GM18858 (cell line): ENCODE results near the gene ERP27.

ENCODE experiments used
- ATAC-seq: cut with Tn5 transposase; IDR thresholded peaks from one replicate; pipeline ENCODE4 v1.9.1; 2021; ENCODE audit not compliant: unreplicated experiment

ERP27 gene

GRCh38 chr12:14937014-14937413, 1.3 kb downstream of the ERP27 start:
- ATAC-seq = no peak

- no peak for ATAC-seq
Observed at GRCh38 chr12:14936224-14936861, 2.0 kb downstream of the ERP27 start.

GRCh38 chr12:14935031-14935430, 3.3 kb downstream of the ERP27 start:
- ATAC-seq = no peak

GRCh38 chr12:14934511-14934910, 3.8 kb downstream of the ERP27 start:
- ATAC-seq = no peak

- no peak for ATAC-seq
Observed at GRCh38 chr12:14931791-14932560, 6.4 kb downstream of the ERP27 start.

- ATAC-seq = no peak
Observed at GRCh38 chr12:14931359-14931758, 7.0 kb downstream of the ERP27 start.

- no peak for ATAC-seq
Observed at GRCh38 chr12:14930299-14930698, 8.0 kb downstream of the ERP27 start.

- ATAC-seq = no peak
Observed at GRCh38 chr12:14928931-14929330, 9.4 kb downstream of the ERP27 start.

- ATAC-seq = peak; percentile 62
Observed at GRCh38 chr12:14927267-14927666, 11.1 kb downstream of the ERP27 start.

- no peak for ATAC-seq
Observed at GRCh38 chr12:14924541-14924940, 13.8 kb downstream of the ERP27 start.

- no peak for ATAC-seq
Observed at GRCh38 chr12:14923944-14924343, 14.4 kb downstream of the ERP27 start.

GRCh38 chr12:14921218-14921617, 17.1 kb downstream of the ERP27 start:
- ATAC-seq = peak; percentile 37

GRCh38 chr12:14920475-14921126, 17.7 kb downstream of the ERP27 start:
- ATAC-seq = peak; percentile 78

GRCh38 chr12:14919455-14919854, 18.9 kb downstream of the ERP27 start:
- no peak for ATAC-seq

GRCh38 chr12:14915736-14916135, 22.6 kb downstream of the ERP27 start:
- no peak for ATAC-seq

- no peak for ATAC-seq
Observed at GRCh38 chr12:14913381-14913781, 25.0 kb downstream of the ERP27 start.

- ATAC-seq = no peak
Observed at GRCh38 chr12:14911131-14911530, 27.2 kb downstream of the ERP27 start.

GRCh38 chr12:14910090-14910915, 28.0 kb downstream of the ERP27 start:
- ATAC-seq = no peak

- no peak for ATAC-seq
Observed at GRCh38 chr12:14907953-14908352, 30.4 kb downstream of the ERP27 start.

- no peak for ATAC-seq
Observed at GRCh38 chr12:14906114-14906513, 32.2 kb downstream of the ERP27 start.
